Measurements from ENCODE around the gene BPHL. TPM values are rescaled to one million over a fixed set of nuclear protein-coding genes. Genes with fewer than 3 reads are reported as not detected.
"Not testable (repeated sequence)": the region's sequence is repeated elsewhere in the genome, so short reads cannot be mapped to it uniquely, and the experiment has no call there.

Gene BPHL
- total RNA-seq, 1 experiment from 2014 or later: 25.2 TPM

DNA sequence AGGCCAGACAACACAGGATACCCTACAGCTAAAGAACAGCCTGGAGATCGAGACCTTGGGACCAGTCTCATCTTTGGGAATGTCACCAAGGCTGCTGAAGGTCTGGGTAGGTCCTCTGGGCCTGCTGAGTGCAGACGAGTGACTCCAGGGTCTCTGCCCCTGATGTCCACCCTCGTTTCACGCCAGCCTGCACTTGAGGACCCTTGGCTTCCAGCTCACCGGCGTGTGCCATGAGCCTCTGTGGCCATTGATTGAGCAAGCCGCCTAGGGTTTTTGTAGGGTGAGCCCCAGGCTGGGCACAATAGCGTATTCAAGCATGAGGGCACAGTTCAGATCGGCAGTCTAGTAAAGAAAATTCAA is 4.3 kb downstream of the BPHL start:
- no peak for DNase-seq (ENCODE audit: low spot score)

DNA sequence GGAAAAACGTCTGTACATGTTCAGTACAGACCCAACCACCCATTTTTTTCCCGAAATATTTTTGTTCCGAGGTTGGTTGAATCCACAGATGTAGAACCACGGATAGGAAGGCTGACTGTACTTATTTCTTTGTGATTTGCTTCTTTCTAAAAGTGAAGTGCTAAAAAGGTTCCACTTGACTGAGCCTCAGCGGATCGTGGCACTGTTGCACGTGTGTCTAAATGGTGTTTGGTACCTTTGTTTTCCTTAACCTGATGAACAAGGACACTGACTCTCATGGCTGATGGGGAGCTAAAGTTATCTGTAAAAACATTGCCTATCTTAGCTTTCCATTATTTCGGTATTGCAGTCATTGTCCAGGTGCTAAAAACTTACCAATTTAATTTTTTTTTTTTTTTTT is 6.2 kb downstream of the BPHL start:
- DNase-seq (ENCODE audit: low spot score): no peak

DNA sequence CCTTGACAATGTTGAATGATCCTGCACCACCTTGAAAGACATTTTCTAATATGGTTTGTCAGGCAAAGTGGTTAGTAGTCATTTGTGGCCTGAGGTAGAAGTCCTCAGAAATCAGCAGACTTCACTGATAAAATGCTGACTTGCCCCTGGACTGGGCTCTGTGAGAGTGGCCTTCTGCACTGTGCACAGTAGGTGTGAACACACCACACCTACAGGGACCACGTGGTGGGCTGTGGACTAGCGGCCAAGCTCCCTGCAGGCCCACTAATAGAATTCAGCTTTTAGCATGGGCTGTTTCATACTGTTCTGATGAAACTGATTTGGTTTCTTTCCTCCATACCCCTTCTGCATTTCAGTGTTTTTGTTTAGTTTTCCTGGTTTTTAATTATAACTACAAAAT is 7.3 kb downstream of the BPHL start:
- no peak for DNase-seq (ENCODE audit: low spot score)

- DNase-seq (ENCODE audit: low spot score): no peak
These were observed 10.0 kb downstream of the BPHL start for GRCh38 chr6:3128356-3129108.

DNA sequence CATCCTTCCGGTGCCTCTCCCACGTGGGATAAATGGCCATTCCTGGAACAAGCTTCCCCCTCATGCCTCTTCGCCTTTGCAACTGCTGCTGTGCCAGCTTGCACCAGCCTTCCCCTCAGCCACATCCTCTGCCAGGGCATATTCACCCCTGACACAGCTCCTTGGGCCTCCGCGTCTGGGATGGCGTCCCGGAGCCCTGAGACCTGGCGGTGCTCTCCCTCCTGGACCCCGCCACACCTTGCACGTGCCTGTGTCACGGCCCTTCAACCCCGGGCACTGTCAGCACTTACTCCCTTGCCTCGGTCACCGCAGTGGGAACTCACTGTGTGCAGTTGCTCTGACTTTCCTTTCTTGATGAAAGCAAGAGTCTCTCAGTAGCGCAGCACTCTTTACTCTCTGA is 13.2 kb downstream of the BPHL start:
- DNase-seq (ENCODE audit: low spot score): no peak

GRCh38 chr6:3133515-3133914 is 15.0 kb downstream of the BPHL start:
- DNase-seq (ENCODE audit: low spot score): no peak

DNA sequence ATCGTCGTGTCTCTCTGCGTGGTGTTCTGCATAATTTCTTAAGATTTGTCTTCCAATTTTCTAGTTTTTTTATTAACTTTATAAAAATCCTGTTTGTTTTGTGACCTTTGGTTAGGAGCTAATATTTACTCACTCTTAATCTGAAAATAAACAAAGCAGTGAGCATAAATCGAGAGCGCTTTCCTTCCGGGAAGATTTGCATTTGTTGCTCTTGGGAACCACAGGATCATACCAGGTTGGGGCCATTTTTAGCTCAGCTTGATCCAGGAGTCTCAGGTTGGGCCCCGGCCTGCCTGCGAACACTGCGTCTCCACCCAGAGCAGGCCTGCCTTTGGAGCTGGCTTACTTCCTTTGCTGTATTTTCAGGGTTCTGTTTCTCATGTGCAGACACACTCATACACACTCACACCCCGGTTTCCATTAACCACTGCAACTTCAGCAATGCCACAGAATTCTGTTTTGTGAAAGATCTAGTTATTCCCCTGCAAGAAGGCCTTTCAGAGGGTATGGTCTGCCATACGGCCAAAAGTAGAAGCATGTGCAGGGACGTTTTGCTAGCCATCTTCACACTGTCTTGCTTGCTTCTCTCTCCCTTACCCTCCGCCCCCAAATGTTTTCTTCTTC is 17.3 kb downstream of the BPHL start:
- no peak for DNase-seq (ENCODE audit: low spot score)

- no peak for DNase-seq (ENCODE audit: low spot score)
These were observed 17.9 kb downstream of the BPHL start for GRCh38 chr6:3136292-3137011.

- DNase-seq (ENCODE audit: low spot score): no peak
These were observed 18.7 kb downstream of the BPHL start for GRCh38 chr6:3137057-3137777.

GRCh38 chr6:3137873-3138272 is 19.4 kb downstream of the BPHL start:
- not testable (repeated sequence) for DNase-seq (ENCODE audit: low spot score)

DNA sequence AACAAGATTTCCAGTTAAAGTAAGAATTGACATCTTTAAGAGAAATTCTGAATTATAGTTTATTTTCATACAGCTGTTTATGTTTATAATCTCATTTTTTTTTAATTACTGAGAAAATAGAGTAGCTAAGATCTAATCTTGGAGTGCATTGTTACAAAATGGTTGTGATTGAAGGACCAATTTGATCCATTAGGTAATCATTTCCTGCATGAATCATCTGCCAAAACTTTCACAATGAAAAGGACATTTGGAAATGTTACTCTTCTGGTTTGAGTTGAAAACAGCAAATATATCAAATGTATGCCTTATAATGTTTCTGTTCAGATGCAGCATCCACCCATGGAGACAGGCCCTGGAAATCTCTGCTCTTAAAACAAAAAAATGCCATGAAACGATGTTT is 19.8 kb downstream of the BPHL start:
- DNase-seq (ENCODE audit: low spot score): no peak

DNA sequence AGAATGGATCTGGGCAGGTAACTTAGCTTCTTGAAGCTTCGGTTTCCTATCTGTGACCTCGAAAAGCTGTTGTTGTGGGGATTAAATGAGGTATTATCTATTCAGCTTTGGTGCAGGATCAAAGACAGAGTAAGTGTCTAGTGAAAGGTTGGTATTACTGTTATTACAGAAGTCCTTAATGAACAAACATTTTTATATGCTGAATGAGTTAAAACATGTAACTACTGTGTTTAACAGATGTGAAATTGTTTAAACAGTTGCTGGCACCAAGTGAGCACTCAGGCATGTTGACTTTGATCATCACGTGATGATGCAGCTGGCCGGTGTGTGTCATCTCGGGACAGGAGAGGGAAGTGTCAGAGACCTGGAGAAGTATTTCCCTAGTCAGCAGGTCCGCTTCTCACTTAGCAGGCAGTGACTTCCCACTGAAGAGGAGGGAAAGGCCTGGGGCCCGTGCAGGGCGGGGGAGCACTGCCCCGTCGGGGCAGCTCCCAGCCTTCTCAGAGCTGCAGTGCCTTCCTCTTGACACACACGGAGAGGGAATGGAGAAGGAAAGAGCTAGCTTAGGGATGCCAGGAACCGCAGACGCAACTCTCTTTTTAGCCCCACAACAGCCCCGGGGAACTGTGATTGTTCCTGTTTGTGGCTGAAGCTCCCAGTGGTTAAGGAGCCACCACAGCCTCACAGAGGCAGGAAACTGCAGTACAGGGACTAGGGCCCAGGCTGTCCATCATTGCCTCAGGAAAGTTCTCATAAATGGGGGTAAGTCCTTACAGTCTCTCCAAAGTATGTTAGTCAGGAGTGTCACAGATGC is 20.8 kb downstream of the BPHL start:
- DNase-seq (ENCODE audit: low spot score): peak; percentile 41

DNA sequence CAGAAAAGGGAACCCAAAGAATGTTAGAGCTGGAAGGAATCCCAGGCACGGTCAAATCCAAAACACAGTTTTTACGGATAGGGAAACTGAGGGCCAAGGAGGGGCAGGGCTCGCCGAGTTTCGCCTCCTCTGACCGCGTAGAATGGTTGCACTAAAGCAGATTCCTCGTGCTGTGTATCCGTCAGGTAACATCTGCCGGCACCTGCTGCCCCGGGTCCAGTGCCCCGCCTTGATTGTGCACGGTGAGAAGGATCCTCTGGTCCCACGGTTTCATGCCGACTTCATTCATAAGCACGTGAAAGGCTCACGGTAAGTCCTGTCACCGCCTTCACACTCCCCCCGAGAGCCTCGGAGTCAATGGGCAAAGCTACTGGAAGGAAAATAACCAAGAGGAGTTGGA is 21.7 kb downstream of the BPHL start:
- no peak for DNase-seq (ENCODE audit: low spot score)

- DNase-seq (ENCODE audit: low spot score): no peak
These were observed 24.0 kb downstream of the BPHL start for GRCh38 chr6:3142536-3142935.

- DNase-seq (ENCODE audit: low spot score): no peak
These were observed 24.6 kb downstream of the BPHL start for GRCh38 chr6:3143158-3143557.

GRCh38 chr6:3144571-3144970 is 26.1 kb downstream of the BPHL start:
- DNase-seq (ENCODE audit: low spot score): no peak

DNA sequence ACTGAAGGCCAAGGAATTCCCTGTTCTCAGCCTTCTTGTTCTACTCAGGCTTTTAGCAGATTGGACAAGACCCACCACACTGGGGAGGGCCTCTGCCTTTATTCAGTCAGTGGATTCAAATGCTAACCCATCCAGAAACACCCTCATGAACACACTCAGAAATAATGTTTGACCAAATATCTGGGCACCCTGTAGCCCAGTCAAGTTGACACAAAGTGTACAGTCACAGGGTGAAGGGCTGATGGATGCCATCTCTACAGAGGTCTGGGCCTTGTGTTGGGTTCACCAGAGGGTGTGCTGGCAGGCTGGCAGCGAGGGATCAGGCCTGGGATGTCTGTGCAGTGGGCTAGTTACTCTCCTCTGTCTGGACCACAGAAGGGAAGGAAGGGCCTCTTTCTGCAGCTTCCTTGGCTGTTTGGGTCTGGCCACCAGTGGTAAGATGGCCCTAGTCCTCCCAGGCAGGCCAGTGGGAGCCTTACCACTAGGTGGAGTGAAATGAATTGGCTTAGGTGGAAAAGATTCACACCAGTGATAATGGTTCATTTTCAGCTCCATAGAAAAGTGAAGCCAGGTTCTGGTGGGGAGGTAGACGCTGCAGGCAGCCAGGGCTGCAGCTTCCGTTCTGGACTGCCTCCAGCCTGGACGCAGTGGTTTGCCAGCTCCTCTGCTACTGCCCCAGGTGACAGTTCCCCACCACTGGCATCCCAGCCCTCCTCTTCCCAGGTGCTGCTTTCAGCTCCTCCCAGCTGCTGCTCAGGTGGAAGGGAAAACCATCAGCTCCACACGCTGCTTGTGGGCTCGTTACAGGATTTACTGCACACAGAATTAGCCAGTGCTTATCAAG is 29.6 kb downstream of the BPHL start:
- DNase-seq (ENCODE audit: low spot score): no peak

- no peak for DNase-seq (ENCODE audit: low spot score)
These were observed 33.2 kb downstream of the BPHL start for GRCh38 chr6:3151691-3152090.

DNA sequence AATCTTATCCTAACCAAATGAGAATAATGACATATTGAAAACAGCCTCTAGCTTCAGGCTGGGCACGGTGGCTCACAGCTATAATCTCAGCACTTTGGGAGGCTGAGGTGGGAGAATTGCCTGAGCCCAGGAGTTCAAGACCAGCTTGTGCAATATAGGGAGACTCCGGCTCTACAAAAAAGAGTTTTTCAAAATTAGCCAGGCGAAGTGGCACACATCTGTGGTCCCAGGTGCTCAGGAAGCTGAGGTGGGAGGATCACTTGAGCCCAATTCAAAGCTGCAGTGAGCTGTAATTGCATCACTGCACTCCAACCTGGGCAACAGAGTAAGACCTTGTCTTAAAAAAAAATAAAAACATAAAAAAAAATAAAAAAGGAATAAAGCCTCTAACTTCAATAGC is 34.2 kb downstream of the BPHL start:
- DNase-seq (ENCODE audit: low spot score): no peak

DNA sequence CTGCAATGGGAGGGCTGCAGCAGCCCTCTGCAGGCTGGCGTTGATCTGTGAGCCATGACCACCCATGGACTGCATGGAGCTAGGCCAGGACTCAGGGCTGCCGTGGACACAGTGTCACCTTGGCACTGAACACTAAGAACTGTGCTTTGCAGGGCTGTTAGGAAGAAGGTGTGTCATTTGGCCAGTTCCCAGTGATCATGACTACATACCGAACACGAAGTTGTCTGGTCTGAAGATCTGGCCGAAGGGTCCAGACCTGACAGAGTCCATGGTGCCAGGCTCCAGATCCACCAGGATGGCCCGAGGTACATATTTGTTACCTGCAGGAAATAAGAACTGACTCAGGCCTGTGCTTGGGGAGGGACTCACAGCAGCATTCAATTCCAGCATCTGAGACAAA is 36.9 kb downstream of the BPHL start:
- DNase-seq (ENCODE audit: low spot score): not testable (repeated sequence)

Data from A172 (cell line).